HG03196 (cell line): ENCODE results near the gene MORN5.

Experiments used
- ATAC-seq: cut with Tn5 transposase; IDR thresholded peaks from one replicate; pipeline ENCODE4 v1.9.1; 2021; ENCODE audit not compliant: unreplicated experiment

Gene MORN5

GRCh38 chr9:122228191-122228567 lies 68.5 kb downstream of the MORN5 start:
- no peak for ATAC-seq

GRCh38 chr9:122228568-122229484 lies 69.1 kb downstream of the MORN5 start, which contains the start of gene LHX6:
TSS of gene LHX6 (minus strand) at chr9:122228957. CDS start at chr9:122228740, 217 bp downstream.
- ATAC-seq = no peak

GRCh38 chr9:122229485-122229837 lies 69.8 kb downstream of the MORN5 start:
- ATAC-seq = no peak

- no peak for ATAC-seq
These were observed 73.1 kb downstream of the MORN5 start for GRCh38 chr9:122232796-122233306.

- no peak for ATAC-seq
These were observed 74.5 kb downstream of the MORN5 start for GRCh38 chr9:122234022-122234748.

- no peak for ATAC-seq
These were observed 77.0 kb downstream of the MORN5 start for GRCh38 chr9:122236681-122237080.

- no peak for ATAC-seq
These were observed 80.0 kb downstream of the MORN5 start for GRCh38 chr9:122239722-122240121.

- no peak for ATAC-seq
These were observed 84.6 kb downstream of the MORN5 start for GRCh38 chr9:122244349-122244748.

GRCh38 chr9:122246666-122247065 lies 87.0 kb downstream of the MORN5 start:
- ATAC-seq = no peak

GRCh38 chr9:122248448-122248865 lies 88.7 kb downstream of the MORN5 start:
- ATAC-seq = no peak
